Smooth muscle cell (in vitro differentiated cells): Measurements from ENCODE around the gene ZCCHC14. TPM values are rescaled to one million over a fixed set of nuclear protein-coding genes. Genes with fewer than 3 reads are reported as not detected.

Experiments used
- DNase-seq: peaks from one replicate; lab custom pipeline; 2025; ENCODE audit not compliant: unreplicated experiment; lab: John Stamatoyannopoulos, UW
- H2AFZ ChIP-seq: fragments of 200-600 bp; sonication (generic); 2 replicates; pipeline ENCODE4 v1.6.0; 2016; ENCODE audit warnings: antibody characterized with exemption, low read depth, mild to moderate bottlenecking
- H3F3A ChIP-seq: fragments of 200-600 bp; sonication (generic); 2 replicates; pipeline ENCODE4 v1.6.0; 2017; ENCODE audit warnings: antibody characterized with exemption, low read depth
- H3K27ac ChIP-seq: fragments of 200-600 bp; sonication (generic); 2 replicates; pipeline ENCODE4 v1.5.1; 2016; ENCODE audit warnings: low read depth, mild to moderate bottlenecking
- H3K27me3 ChIP-seq: fragments of 200-600 bp; sonication (generic); 2 replicates; pipeline ENCODE4 v1.6.1; 2016; ENCODE audit warnings: low read depth, mild to moderate bottlenecking
- H3K36me3 ChIP-seq: fragments of 200-600 bp; sonication (generic); 2 replicates; pipeline ENCODE4 v1.5.1; 2016; ENCODE audit warnings: low read depth
- H3K4me1 ChIP-seq: fragments of 200-600 bp; sonication (generic); 2 replicates; pipeline ENCODE4 v1.5.1; 2016; ENCODE audit warnings: low read depth
- H3K4me2 ChIP-seq: fragments of 200-600 bp; sonication (generic); 2 replicates; pipeline ENCODE4 v1.6.0; 2016; ENCODE audit warnings: mild to moderate bottlenecking
- H3K4me3 ChIP-seq: fragments of 200-600 bp; sonication (generic); 2 replicates; pipeline ENCODE4 v1.5.1; 2016; ENCODE audit warnings: mild to moderate bottlenecking
- H3K79me2 ChIP-seq: fragments of 200-600 bp; sonication (generic); 2 replicates; pipeline ENCODE4 v1.6.0; 2016; ENCODE audit warnings: low read depth, mild to moderate bottlenecking
- H3K9ac ChIP-seq: fragments of 200-600 bp; sonication (generic); 2 replicates; pipeline ENCODE4 v1.6.0; 2016; ENCODE audit warnings: low read depth
- H3K9me3 ChIP-seq: fragments of 200-600 bp; sonication (generic); replicated peaks from 2 replicates; pipeline ENCODE4 v1.5.1; 2016; ENCODE audit warnings: low read depth
- H4K20me1 ChIP-seq: fragments of 200-600 bp; sonication (generic); 2 replicates; pipeline ENCODE4 v1.6.0; 2016; ENCODE audit warnings: low read depth
- WGBS: methylation state at CpG from one replicate; pipeline ENCODE4 v1.1.7; 2016; ENCODE audit warnings: low lambda C conversion rate; 5-methylcytosine and 5-hydroxymethylcytosine counted together
- polyA plus RNA-seq: library from polyadenylated mRNA; unstranded; fragments of >200 nt; fragmentation: Nextera tagmentation; extraction: Ambion mirVana; gene quantifications from 2 replicates; pipeline ENCODE4 v1.2.1, GENCODE V29; 2016
- total RNA-seq: library from RNA; depleted of rRNA; stranded (reverse); fragments of >200 nt; gene quantifications from 2 replicates; pipeline ENCODE4 v1.2.3, GENCODE V29; 2014
- TF ChIP-seq, protein P1 (sequence below): fragments of 200-600 bp; sonication (generic); IDR thresholded peaks from 2 replicates; pipeline ENCODE4 v1.5.1; 2017; ENCODE audit warnings: borderline replicate concordance, mild to moderate bottlenecking, antibody characterized with exemption; ENCODE audit not compliant: insufficient read depth, poor library complexity, severe bottlenecking

Gene ZCCHC14
- total and polyA plus RNA-seq, 2 experiments from 2014 or later, result 4.6 to 8.5 TPM

GRCh38 chr16:87415441-87415840 is 77.4 kb downstream of the ZCCHC14 start:
- 96% methylated on average over 9 of the region's 9 CpGs for WGBS
- H3K36me3 ChIP-seq, result no peaks in the 10 kb centered on the region
- no peak overlapping the region for H3K27ac ChIP-seq

GRCh38 chr16:87414251-87414680 is 78.6 kb downstream of the ZCCHC14 start:
- Histone ChIP-seq H3K4me3 (no peak overlapping the region), H3K4me1 (no peaks in the 10 kb centered on the region), H3F3A (no peaks in the 10 kb centered on the region), H3K79me2 (no peaks in the 10 kb centered on the region), H4K20me1 (peaks cover 18% of the 10 kb centered on the region), H3K9ac (no peak overlapping the region), H3K27ac (no peak overlapping the region), H3K27me3 (no peaks in the 10 kb centered on the region), H3K4me2 (no peak overlapping the region), H3K9me3 (no peaks in the 10 kb centered on the region), H2AFZ (no peak overlapping the region), H3K36me3 (no peaks in the 10 kb centered on the region)
- no peak for DNase-seq
- 91% methylated on average over 24 of the region's 24 CpGs for WGBS
- TF ChIP-seq, protein P1, sequence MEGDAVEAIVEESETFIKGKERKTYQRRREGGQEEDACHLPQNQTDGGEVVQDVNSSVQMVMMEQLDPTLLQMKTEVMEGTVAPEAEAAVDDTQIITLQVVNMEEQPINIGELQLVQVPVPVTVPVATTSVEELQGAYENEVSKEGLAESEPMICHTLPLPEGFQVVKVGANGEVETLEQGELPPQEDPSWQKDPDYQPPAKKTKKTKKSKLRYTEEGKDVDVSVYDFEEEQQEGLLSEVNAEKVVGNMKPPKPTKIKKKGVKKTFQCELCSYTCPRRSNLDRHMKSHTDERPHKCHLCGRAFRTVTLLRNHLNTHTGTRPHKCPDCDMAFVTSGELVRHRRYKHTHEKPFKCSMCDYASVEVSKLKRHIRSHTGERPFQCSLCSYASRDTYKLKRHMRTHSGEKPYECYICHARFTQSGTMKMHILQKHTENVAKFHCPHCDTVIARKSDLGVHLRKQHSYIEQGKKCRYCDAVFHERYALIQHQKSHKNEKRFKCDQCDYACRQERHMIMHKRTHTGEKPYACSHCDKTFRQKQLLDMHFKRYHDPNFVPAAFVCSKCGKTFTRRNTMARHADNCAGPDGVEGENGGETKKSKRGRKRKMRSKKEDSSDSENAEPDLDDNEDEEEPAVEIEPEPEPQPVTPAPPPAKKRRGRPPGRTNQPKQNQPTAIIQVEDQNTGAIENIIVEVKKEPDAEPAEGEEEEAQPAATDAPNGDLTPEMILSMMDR, result no peak

More at GRCh38 chr16:87415441-87415840, 77.4 kb downstream of the ZCCHC14 start:
- Histone ChIP-seq H2AFZ (no peak overlapping the region), H3K4me3 (no peak overlapping the region), H3F3A (no peaks in the 10 kb centered on the region), H3K4me2 (no peak overlapping the region), H3K79me2 (no peaks in the 10 kb centered on the region), H3K4me1 (no peaks in the 10 kb centered on the region), H3K27me3 (no peaks in the 10 kb centered on the region), H3K9me3 (no peaks in the 10 kb centered on the region), H3K9ac (no peak overlapping the region), H4K20me1 (peaks cover 15% of the 10 kb centered on the region)
- no peak for DNase-seq
- TF ChIP-seq, protein P1, result no peak

DNA sequence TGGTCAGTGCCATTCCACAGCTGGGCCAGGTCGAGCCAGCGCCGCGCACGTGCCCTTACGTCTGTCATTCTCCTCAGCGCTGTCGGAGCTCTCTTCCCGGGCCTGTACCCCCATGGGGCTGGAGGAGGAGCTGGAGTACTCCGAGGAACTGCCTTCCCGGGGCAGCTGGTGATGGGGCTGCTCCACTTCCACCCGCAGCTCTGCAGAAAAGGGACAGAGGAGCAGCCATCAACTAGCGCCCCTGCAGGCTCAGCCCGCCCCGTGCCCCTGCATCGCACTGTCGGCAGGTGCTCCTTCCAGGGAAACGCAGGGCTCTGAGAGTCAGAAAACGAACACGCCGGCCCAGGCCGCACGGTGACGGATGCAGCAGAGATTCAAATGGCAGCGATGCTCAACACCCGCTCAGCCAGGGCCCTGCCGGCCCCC is 79.8 kb downstream of the ZCCHC14 start:
- Histone ChIP-seq H2AFZ (no peak overlapping the region), H3K27ac (no peak overlapping the region), H3K9me3 (no peaks in the 10 kb centered on the region), H3K36me3 (no peaks in the 10 kb centered on the region), H3K4me2 (no peak overlapping the region), H3K4me3 (no peak overlapping the region), H3K9ac (no peak overlapping the region), H3K4me1 (no peaks in the 10 kb centered on the region), H3K79me2 (no peaks in the 10 kb centered on the region), H4K20me1 (peaks cover 22% of the 10 kb centered on the region), H3F3A (no peaks in the 10 kb centered on the region), H3K27me3 (no peaks in the 10 kb centered on the region)
- no peak for DNase-seq
- TF ChIP-seq, protein P1, result no peak
- WGBS, result 95% methylated on average over 27 of the region's 27 CpGs

DNA sequence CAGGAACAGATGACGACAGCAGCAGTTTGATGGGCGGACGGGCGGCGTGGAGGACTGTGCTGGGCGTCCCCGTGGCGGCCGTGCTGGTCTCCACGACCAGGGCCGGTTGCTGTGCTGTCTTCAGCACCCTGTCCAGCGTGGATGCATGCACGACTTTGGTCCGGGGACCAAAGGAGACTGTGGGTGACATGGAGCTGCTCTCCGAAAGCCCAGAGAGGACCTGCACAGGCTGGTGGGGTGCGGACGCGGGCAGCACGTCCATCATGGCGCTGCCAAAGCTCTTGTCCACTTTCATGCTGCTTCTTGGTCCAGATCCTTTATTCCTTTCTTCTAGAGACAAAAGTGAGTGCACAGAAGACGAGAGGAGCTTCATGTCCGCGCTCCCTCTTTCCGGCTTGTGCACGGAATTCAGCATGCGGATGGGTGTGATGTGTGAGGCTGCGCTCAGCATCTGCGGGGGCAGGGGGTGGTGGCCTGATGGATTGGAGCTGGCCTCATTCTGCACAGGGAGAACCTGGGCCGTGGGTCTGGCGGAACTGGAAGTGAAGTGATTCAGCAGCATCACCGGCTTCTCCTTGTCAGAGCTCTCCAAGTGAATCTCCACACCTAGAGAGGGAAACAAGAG is 80.3 kb downstream of the ZCCHC14 start:
- Histone ChIP-seq H3K4me2 (no peak overlapping the region), H3F3A (no peaks in the 10 kb centered on the region), H3K9me3 (no peaks in the 10 kb centered on the region), H3K4me1 (no peaks in the 10 kb centered on the region), H3K27me3 (no peaks in the 10 kb centered on the region), H3K4me3 (no peak overlapping the region), H3K27ac (no peak overlapping the region), H3K36me3 (no peaks in the 10 kb centered on the region), H2AFZ (no peak overlapping the region), H3K9ac (no peak overlapping the region), H4K20me1 (peaks cover 22% of the 10 kb centered on the region), H3K79me2 (no peaks in the 10 kb centered on the region)
- TF ChIP-seq, protein P1, result no peak
- no peak for DNase-seq
- WGBS, result 94% methylated on average over 31 of the region's 31 CpGs
